ENCODE results near the gene RNASE7.

Gene RNASE7

DNA sequence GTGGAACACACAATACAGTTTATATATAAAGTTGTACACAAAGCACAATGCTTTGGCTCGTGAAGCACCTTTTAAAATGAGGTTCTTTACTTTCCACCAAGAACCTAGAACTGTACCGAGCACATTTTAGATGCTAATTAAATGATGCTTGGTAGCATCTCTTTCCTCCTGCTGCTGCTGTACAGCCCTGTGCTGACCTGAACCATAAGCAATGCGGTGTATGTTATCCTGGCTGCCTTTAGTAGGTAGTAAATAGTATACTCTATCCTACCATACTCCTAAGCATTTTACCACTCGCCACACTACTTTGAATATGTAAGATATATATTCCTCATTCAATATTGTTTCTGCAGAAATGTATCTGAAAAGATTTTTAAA lies 12.6 kb downstream of the RNASE7 start:
- no peaks in the 10 kb centered on the region for H3K9me3 ChIP-seq (ENCODE audit: low read length)
- no peaks in the 10 kb centered on the region for H4K20me1 ChIP-seq (ENCODE audit: insufficient read depth, low read length)
- no peak overlapping the region for H3K4me2 ChIP-seq (ENCODE audit: low read length)

DNA sequence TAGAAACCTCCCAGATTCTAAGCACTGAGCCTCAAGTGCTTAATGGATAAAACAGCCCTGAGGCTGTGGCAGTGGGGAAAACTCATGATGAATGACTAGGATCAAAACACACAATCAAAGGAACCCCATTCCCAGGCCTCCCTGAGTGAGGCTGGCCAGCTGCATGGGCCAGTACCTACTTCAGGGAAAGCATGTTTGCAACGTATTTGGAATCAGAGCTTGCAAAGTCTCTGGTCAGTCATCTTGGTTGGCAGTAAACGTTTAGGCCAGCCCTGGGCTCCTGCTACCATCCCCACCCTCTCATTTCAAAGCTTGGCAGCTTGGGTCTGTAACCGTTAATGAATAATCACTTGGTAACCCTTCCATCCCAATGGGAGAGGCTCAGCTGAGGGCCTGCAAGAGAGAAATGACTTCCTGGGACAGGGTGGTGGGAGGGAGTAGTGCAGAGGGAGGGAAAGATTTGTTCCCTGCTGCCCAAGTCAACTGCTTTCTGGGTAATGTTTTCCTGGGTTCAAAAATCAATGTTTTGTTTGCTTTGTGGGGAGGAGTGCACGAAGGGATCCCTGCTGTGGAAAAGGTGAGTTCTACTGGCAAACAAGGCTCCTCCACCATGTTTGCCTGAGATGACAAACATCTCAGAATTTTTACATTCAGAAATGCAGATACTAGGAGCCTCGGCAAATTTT lies 13.4 kb downstream of the RNASE7 start:
- no peak overlapping the region for H3K9ac ChIP-seq (ENCODE audit: low read length)

More for the DNA sequence above, 12.6 kb downstream of the RNASE7 start:
- Histone ChIP-seq H3K79me2 (ENCODE audit: insufficient read depth, low read length) (no peaks in the 10 kb centered on the region), H2AFZ (ENCODE audit: low read length) (no peak overlapping the region), H3K9ac (ENCODE audit: low read length) (no peak overlapping the region), H3K4me3 (ENCODE audit: low read depth, low read length, poor library complexity, severe bottlenecking) (no peak overlapping the region), H3K27me3 (ENCODE audit: insufficient read depth, low read length) (peaks cover 8% of the 10 kb centered on the region; the same call in 1 of the 2 replicates), H3K9me2 (ENCODE audit: low read depth, low read length) (no peaks in the 10 kb centered on the region), H3K36me3 (ENCODE audit: insufficient read depth, low read length) (no peaks in the 10 kb centered on the region), H3K4me1 (ENCODE audit: insufficient read depth, low read length, severe bottlenecking) (no peaks in the 10 kb centered on the region), H3K27ac (ENCODE audit: low read depth, low read length, poor library complexity, severe bottlenecking) (no peak overlapping the region), H3F3A (ENCODE audit: insufficient read depth, low read length) (no peaks in the 10 kb centered on the region)
- TF ChIP-seq EZH2 (IDR thresholded peaks at IDR 0.05; ENCODE audit: borderline replicate concordance, low read length), result no peak

DNA sequence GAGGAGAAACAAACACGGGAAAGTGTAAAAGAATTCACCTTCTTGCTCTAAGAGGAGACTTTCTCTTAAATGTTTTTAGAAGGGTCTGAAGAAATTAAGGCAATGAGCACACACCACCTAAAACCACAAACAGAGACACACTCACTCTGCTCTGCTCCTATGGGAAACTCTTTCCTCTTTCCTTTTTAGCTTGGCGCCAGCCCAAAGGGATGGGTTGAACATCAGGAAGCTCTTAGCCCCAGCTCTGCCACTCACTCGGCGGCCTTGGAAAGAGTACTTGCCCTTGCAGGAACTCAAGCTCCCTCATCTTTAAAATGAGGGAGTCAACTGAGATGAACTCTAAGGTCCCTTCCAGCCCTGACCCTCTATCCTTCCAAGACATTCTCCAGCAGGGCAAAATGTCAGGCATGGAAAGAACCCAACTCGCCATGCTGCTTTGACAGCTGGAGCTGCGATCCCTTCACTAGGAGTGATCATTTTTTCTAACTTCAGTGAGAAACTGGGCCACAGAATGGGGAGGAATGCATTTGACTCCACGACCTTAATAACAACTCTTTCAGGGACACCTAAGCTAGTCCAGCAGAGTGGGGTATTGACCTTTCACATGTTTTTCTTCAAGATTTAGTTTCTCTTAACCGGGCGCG lies 14.5 kb downstream of the RNASE7 start:
- Histone ChIP-seq H3K27ac (ENCODE audit: low read depth, low read length, poor library complexity, severe bottlenecking) (no peak overlapping the region), H3K9ac (ENCODE audit: low read length) (no peak overlapping the region), H2AFZ (ENCODE audit: low read length) (no peak overlapping the region), H3K27me3 (ENCODE audit: insufficient read depth, low read length) (peaks cover 6% of the 10 kb centered on the region; the same call in 1 of the 2 replicates), H3K9me2 (ENCODE audit: low read depth, low read length) (no peaks in the 10 kb centered on the region), H3K9me3 (ENCODE audit: low read length) (no peaks in the 10 kb centered on the region), H3K4me3 (ENCODE audit: low read depth, low read length, poor library complexity, severe bottlenecking) (no peak overlapping the region), H3K79me2 (ENCODE audit: insufficient read depth, low read length) (no peaks in the 10 kb centered on the region), H3K4me1 (ENCODE audit: insufficient read depth, low read length, severe bottlenecking) (no peaks in the 10 kb centered on the region), H3K4me2 (ENCODE audit: low read length) (no peak overlapping the region), H3F3A (ENCODE audit: insufficient read depth, low read length) (no peaks in the 10 kb centered on the region), H3K36me3 (ENCODE audit: insufficient read depth, low read length) (no peaks in the 10 kb centered on the region), H4K20me1 (ENCODE audit: insufficient read depth, low read length) (no peaks in the 10 kb centered on the region)
- no peak for TF ChIP-seq EZH2 (IDR thresholded peaks at IDR 0.05; ENCODE audit: borderline replicate concordance, low read length)
- TF ChIP-seq, protein P1, sequence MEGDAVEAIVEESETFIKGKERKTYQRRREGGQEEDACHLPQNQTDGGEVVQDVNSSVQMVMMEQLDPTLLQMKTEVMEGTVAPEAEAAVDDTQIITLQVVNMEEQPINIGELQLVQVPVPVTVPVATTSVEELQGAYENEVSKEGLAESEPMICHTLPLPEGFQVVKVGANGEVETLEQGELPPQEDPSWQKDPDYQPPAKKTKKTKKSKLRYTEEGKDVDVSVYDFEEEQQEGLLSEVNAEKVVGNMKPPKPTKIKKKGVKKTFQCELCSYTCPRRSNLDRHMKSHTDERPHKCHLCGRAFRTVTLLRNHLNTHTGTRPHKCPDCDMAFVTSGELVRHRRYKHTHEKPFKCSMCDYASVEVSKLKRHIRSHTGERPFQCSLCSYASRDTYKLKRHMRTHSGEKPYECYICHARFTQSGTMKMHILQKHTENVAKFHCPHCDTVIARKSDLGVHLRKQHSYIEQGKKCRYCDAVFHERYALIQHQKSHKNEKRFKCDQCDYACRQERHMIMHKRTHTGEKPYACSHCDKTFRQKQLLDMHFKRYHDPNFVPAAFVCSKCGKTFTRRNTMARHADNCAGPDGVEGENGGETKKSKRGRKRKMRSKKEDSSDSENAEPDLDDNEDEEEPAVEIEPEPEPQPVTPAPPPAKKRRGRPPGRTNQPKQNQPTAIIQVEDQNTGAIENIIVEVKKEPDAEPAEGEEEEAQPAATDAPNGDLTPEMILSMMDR (IDR thresholded peaks at IDR 0.05; ENCODE audit: low read length), result no peak

More for the DNA sequence above, 13.4 kb downstream of the RNASE7 start:
- no peaks in the 10 kb centered on the region for H3K9me3 ChIP-seq (ENCODE audit: low read length)
- TF ChIP-seq EZH2 (IDR thresholded peaks at IDR 0.05; ENCODE audit: borderline replicate concordance, low read length), result no peak
- TF ChIP-seq, protein P1 (IDR thresholded peaks at IDR 0.05; ENCODE audit: low read length), result no peak
- H3K79me2 ChIP-seq (ENCODE audit: insufficient read depth, low read length), result no peaks in the 10 kb centered on the region
- no peak overlapping the region for H3K4me2 ChIP-seq (ENCODE audit: low read length)
- H3K4me1 ChIP-seq (ENCODE audit: insufficient read depth, low read length, severe bottlenecking), result no peaks in the 10 kb centered on the region
- H3K4me3 ChIP-seq (ENCODE audit: low read depth, low read length, poor library complexity, severe bottlenecking), result no peak overlapping the region
- H2AFZ ChIP-seq (ENCODE audit: low read length), result no peak overlapping the region
- H3K36me3 ChIP-seq (ENCODE audit: insufficient read depth, low read length), result no peaks in the 10 kb centered on the region
- no peaks in the 10 kb centered on the region for H4K20me1 ChIP-seq (ENCODE audit: insufficient read depth, low read length)
- no peaks in the 10 kb centered on the region for H3F3A ChIP-seq (ENCODE audit: insufficient read depth, low read length)
- peaks cover 8% of the 10 kb centered on the region; the same call in 1 of the 2 replicates for H3K27me3 ChIP-seq (ENCODE audit: insufficient read depth, low read length)
- no peaks in the 10 kb centered on the region for H3K9me2 ChIP-seq (ENCODE audit: low read depth, low read length)
- H3K27ac ChIP-seq (ENCODE audit: low read depth, low read length, poor library complexity, severe bottlenecking), result no peak overlapping the region
